IgD-negative memory B cell (primary cell): ENCODE data around the gene HMGCLL1. TPM values are rescaled to one million over a fixed set of nuclear protein-coding genes. Genes with fewer than 3 reads are reported as not detected.

Experiments
- H3K27ac Mint-ChIP-seq, 3 donors: one replicate each; pipeline ENCODE4 v1.8.0; 2020 to 2022; ENCODE audit warnings: mild to moderate bottlenecking in 3 of 3, mixed read lengths in 3 of 3, moderate library complexity in 1 of 3
- H3K27me3 Mint-ChIP-seq: one replicate; pipeline ENCODE4 v1.8.0; 2021; ENCODE audit warnings: mixed read lengths
- H3K36me3 Mint-ChIP-seq: one replicate; pipeline ENCODE4 v1.8.0; 2020; ENCODE audit warnings: mild to moderate bottlenecking, mixed read lengths
- H3K4me1 Mint-ChIP-seq, 3 donors: one replicate each; pipeline ENCODE4 v1.8.0; 2020 to 2022; ENCODE audit warnings: mixed read lengths in 3 of 3, mild to moderate bottlenecking in 1 of 3
- H3K4me3 Mint-ChIP-seq, 4 donors: one replicate each; pipeline ENCODE4 v1.8.0; 2020 to 2022; ENCODE audit warnings: mild to moderate bottlenecking in 4 of 4, mixed read lengths in 4 of 4, moderate library complexity in 3 of 4
- H3K9me3 Mint-ChIP-seq, 3 donors: one replicate each; pipeline ENCODE4 v1.8.0; 2020 to 2021; ENCODE audit warnings: mixed read lengths in 3 of 3, mild to moderate bottlenecking in 1 of 3
- polyA plus RNA-seq: library from polyadenylated mRNA; unstranded; fragments of 300-500 nt; fragmentation: Illumina TruSeq; gene quantifications from one replicate; pipeline ENCODE4 v1.2.3, GENCODE V29; 2021

HMGCLL1 gene
- polyA plus RNA-seq, 1 donor from 2014 or later, result not detected

- H3K27ac Mint-ChIP-seq, result no peak overlapping the region
- H3K36me3 Mint-ChIP-seq, result no peaks in the 10 kb centered on the region
- H3K27me3 Mint-ChIP-seq, result no peaks in the 10 kb centered on the region
- H3K9me3 Mint-ChIP-seq, result peaks cover 0 to 5% (median 2%) of the 10 kb centered on the region in 3 donors
- H3K4me3 Mint-ChIP-seq, result peak overlapping the region in 1 of 4 donors; percentile 52
- H3K4me1 Mint-ChIP-seq, result no peaks in the 10 kb centered on the region
Measured at GRCh38 chr6:55497694-55498093, 81.3 kb downstream of the HMGCLL1 start.

- Mint-ChIP-seq H3K9me3 (peaks cover 0 to 7% (median 2%) of the 10 kb centered on the region in 3 donors), H3K36me3 (no peaks in the 10 kb centered on the region), H3K4me1 (no peaks in the 10 kb centered on the region), H3K27ac (no peak overlapping the region), H3K4me3 (no peak overlapping the region), H3K27me3 (no peaks in the 10 kb centered on the region)
Measured at GRCh38 chr6:55496201-55496600, 82.8 kb downstream of the HMGCLL1 start.

- H3K27ac Mint-ChIP-seq, result no peak overlapping the region
Measured at GRCh38 chr6:55495277-55495676, 83.7 kb downstream of the HMGCLL1 start.

GRCh38 chr6:55494411-55494810 lies 84.6 kb downstream of the HMGCLL1 start:
- no peaks in the 10 kb centered on the region for H3K4me1 Mint-ChIP-seq
- H3K27me3 Mint-ChIP-seq, result no peaks in the 10 kb centered on the region
- peaks cover 0 to 4% (median 3%) of the 10 kb centered on the region in 3 donors for H3K9me3 Mint-ChIP-seq
- no peaks in the 10 kb centered on the region for H3K36me3 Mint-ChIP-seq
- H3K27ac Mint-ChIP-seq, result no peak overlapping the region
- no peak overlapping the region for H3K4me3 Mint-ChIP-seq

More at GRCh38 chr6:55495277-55495676, 83.7 kb downstream of the HMGCLL1 start:
- no peaks in the 10 kb centered on the region for H3K27me3 Mint-ChIP-seq
- H3K4me3 Mint-ChIP-seq, result no peak overlapping the region
- peaks cover 0 to 5% (median 3%) of the 10 kb centered on the region in 3 donors for H3K9me3 Mint-ChIP-seq
- H3K36me3 Mint-ChIP-seq, result no peaks in the 10 kb centered on the region
- H3K4me1 Mint-ChIP-seq, result no peaks in the 10 kb centered on the region

DNA sequence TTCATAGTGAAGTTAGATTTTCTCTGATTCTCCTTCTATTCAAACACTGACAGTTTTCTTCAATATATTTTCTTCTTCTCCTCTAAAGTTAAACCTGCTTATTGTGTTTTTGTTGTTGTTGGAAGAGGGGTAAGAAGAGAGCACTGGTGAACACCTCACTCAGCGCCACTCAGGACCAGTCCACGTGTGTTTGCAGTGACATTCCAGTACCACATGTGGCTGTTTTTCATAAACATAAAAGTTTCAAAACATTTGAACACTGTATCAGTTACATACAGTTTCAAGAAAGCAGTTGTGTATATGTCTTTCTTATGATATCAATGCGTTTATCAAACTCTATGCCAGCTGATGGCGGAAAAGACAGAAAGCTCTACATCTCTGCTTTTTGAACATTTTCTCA lies 86.7 kb downstream of the HMGCLL1 start:
- Mint-ChIP-seq H3K4me1 (no peaks in the 10 kb centered on the region), H3K27ac (no peak overlapping the region), H3K4me3 (no peak overlapping the region), H3K36me3 (no peaks in the 10 kb centered on the region), H3K9me3 (peaks cover 0 to 4% (median 3%) of the 10 kb centered on the region in 3 donors), H3K27me3 (no peaks in the 10 kb centered on the region)

GRCh38 chr6:55490871-55491270 lies 88.1 kb downstream of the HMGCLL1 start:
- no peak overlapping the region for H3K27ac Mint-ChIP-seq
- H3K27me3 Mint-ChIP-seq, result no peaks in the 10 kb centered on the region
- H3K9me3 Mint-ChIP-seq, result peaks cover 0 to 4% (median 3%) of the 10 kb centered on the region in 3 donors
- H3K4me1 Mint-ChIP-seq, result no peaks in the 10 kb centered on the region
- no peaks in the 10 kb centered on the region for H3K36me3 Mint-ChIP-seq
- H3K4me3 Mint-ChIP-seq, result no peak overlapping the region

DNA sequence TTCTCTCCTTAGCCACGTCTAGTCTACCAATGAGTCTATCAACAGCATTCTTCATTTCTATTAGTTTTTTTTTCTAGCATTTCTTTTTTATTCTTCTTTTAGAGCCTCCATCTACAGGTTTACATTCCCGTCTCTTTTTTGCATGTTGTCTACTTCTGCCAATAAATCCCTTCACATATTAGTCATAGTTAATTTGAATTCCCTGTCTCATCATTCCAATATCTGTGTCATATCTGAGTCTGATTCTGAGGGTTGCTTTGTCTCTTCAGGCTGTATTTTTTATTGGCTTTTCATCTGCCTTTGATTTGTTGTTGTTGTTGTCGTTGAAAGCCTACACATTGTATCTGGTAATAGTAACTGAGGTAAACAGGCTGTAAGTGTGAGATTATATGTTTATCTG lies 104.6 kb downstream of the HMGCLL1 start:
- Mint-ChIP-seq H3K4me3 (no peak overlapping the region), H3K4me1 (no peaks in the 10 kb centered on the region), H3K36me3 (no peaks in the 10 kb centered on the region), H3K27me3 (no peaks in the 10 kb centered on the region), H3K27ac (no peak overlapping the region), H3K9me3 (peaks cover 0 to 12% (median 0%) of the 10 kb centered on the region in 3 donors)

DNA sequence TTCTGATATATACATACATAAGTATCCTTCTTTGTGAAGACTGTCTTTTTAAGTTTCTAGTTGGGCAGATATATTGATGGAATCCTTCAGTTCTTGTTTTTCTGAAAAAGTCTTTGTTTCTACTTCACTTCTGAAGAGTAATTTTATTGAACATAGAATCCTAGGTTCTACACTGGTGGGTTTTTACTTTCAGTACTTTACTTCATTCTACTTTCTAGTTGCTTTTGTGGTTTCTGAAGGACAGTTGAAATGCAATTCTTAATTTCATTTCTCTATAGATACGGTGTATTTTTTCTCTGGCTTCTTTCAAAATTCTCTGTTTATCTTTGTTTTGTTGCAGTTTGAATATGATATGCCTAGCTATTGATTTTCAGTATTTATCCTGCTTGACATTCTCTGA lies 105.3 kb downstream of the HMGCLL1 start:
- H3K4me3 Mint-ChIP-seq, result no peak overlapping the region
- no peaks in the 10 kb centered on the region for H3K27me3 Mint-ChIP-seq
- H3K4me1 Mint-ChIP-seq, result no peaks in the 10 kb centered on the region
- peaks cover 0 to 14% (median 0%) of the 10 kb centered on the region in 3 donors for H3K9me3 Mint-ChIP-seq
- no peak overlapping the region for H3K27ac Mint-ChIP-seq
- no peaks in the 10 kb centered on the region for H3K36me3 Mint-ChIP-seq

DNA sequence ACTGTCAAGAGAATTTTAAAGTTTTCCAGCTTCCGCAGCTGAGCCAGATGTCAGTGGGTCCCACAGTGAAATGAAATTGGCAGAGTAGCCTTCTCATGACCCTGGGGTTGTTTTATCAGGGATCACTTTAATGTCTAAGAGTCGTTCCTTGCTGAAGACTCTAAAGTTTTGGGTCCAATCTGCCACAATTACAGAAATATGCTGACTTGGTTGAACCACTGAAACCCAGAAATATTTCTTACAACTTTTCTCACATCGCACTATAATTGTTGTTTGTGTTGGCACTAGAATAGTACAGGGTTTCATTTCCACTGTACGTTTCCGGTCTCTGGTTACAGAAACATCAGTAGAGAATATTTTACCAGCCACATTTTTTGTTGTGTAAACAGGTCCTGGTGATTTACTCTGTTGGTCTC lies 109.0 kb downstream of the HMGCLL1 start:
- Mint-ChIP-seq H3K36me3 (no peaks in the 10 kb centered on the region), H3K4me3 (no peak overlapping the region), H3K4me1 (no peaks in the 10 kb centered on the region), H3K27me3 (no peaks in the 10 kb centered on the region), H3K27ac (no peak overlapping the region), H3K9me3 (peaks cover 0 to 14% (median 4%) of the 10 kb centered on the region in 3 donors)

DNA sequence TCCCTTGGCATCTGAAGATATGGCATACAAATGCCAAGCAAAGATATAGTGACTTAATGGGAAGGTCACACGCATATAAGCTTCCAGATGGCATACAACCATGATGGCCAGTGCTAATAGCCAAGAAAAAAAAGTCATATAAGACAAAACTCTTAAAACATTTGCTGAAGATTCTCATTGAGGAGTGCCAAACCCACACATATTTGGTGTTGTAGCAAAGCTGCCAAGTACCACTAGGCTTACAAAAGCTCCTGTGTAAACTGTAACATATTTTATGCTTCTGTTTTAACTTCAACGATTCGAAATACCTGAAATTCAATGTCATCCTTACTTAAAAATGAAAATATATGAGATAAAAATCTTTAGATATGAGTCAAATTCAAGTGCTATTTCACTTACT lies 123.0 kb downstream of the HMGCLL1 start:
- Mint-ChIP-seq H3K36me3 (no peaks in the 10 kb centered on the region), H3K4me1 (peaks cover 0 to 2% (median 0%) of the 10 kb centered on the region in 3 donors), H3K27ac (no peak overlapping the region), H3K4me3 (no peak overlapping the region), H3K9me3 (peaks cover 0 to 4% (median 2%) of the 10 kb centered on the region in 3 donors), H3K27me3 (no peaks in the 10 kb centered on the region)

DNA sequence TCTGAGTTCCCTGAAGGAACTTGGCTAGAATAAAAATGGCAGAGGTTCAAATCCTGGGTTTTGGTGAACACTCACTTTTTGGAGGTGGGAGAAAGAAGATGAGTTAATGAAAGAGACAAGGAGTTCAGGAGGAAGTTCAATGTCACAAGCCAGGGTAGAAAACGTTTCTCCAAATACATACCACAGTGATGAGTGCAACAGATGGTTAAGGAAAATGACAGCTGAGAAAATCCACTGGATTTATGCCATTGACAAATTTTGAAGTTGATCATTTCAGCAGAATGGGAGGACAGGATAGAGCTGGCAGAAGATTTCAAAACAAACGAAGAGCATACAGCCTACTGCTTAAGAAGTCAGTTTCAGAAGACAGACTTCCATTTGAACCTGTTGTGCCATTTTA lies 129.0 kb downstream of the HMGCLL1 start:
- no peaks in the 10 kb centered on the region for H3K4me1 Mint-ChIP-seq
- H3K27ac Mint-ChIP-seq, result no peak overlapping the region
- H3K27me3 Mint-ChIP-seq, result no peaks in the 10 kb centered on the region
- no peak overlapping the region for H3K4me3 Mint-ChIP-seq
- no peaks in the 10 kb centered on the region for H3K36me3 Mint-ChIP-seq
- peaks cover 0 to 6% (median 1%) of the 10 kb centered on the region in 3 donors for H3K9me3 Mint-ChIP-seq

DNA sequence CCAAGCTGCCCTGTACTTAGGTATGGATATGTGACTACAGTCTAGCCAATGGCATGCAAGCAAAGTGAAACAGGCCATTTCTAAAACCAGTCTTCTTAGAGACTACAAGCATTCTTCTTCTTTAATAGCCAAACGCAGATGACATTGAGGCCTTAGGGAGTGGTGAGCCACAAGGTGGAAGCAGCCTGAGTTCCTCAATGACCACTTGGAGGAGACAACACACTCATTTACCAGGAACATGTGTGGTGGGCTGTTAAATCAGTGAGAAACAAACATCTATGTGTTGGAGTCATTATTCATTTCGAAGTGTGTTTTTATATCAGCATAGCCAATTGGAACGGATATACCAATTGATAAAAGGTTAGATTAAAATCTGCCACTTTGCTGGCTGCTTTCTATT lies 129.8 kb downstream of the HMGCLL1 start:
- no peak overlapping the region for H3K27ac Mint-ChIP-seq
- peaks cover 0 to 6% (median 1%) of the 10 kb centered on the region in 3 donors for H3K9me3 Mint-ChIP-seq
- no peak overlapping the region for H3K4me3 Mint-ChIP-seq
- no peaks in the 10 kb centered on the region for H3K4me1 Mint-ChIP-seq
- H3K27me3 Mint-ChIP-seq, result no peaks in the 10 kb centered on the region
- H3K36me3 Mint-ChIP-seq, result no peaks in the 10 kb centered on the region

DNA sequence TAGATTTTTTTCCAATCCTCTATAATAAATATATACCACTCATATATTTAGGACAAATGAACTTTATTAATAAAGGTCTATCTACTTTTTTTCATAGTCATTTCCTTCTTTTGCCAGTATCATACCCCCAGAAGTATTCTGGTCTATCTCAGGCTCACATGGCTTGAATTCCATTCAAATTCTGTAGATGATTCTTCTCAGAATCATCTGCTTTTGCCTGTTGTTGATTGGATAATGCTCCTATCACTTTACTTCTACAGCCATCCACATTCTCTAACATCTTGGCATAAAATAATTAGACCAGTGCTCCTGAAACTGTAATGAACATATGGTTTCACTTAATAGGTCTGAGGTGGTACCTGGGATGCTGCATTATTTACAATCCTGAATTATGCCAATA lies 130.5 kb downstream of the HMGCLL1 start:
- Mint-ChIP-seq H3K36me3 (no peaks in the 10 kb centered on the region), H3K27me3 (no peaks in the 10 kb centered on the region), H3K27ac (no peak overlapping the region), H3K4me3 (no peak overlapping the region), H3K4me1 (no peaks in the 10 kb centered on the region), H3K9me3 (peaks cover 0 to 6% (median 1%) of the 10 kb centered on the region in 3 donors)

DNA sequence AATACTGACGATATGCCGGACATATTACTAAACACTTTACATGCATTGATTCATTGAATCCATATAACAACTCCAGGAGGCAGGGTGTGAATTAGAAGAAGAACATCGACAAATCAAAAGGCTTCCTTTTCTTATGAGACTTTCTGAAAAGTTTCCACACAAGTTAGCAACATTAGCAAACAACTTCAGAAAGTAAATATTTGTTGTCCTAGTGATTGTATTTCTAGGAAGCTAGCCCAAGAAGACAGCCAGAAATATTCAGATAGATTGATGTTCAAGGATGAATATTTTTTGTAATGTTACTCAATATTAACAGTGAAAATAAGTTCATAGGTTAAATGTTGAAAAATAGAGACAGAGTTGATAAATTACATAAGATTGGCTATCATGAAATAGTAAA lies 131.1 kb downstream of the HMGCLL1 start:
- peaks cover 0 to 6% (median 1%) of the 10 kb centered on the region in 3 donors for H3K9me3 Mint-ChIP-seq
- H3K27ac Mint-ChIP-seq, result no peak overlapping the region
- H3K4me3 Mint-ChIP-seq, result no peak overlapping the region
- no peaks in the 10 kb centered on the region for H3K4me1 Mint-ChIP-seq
- H3K27me3 Mint-ChIP-seq, result no peaks in the 10 kb centered on the region
- no peaks in the 10 kb centered on the region for H3K36me3 Mint-ChIP-seq

DNA sequence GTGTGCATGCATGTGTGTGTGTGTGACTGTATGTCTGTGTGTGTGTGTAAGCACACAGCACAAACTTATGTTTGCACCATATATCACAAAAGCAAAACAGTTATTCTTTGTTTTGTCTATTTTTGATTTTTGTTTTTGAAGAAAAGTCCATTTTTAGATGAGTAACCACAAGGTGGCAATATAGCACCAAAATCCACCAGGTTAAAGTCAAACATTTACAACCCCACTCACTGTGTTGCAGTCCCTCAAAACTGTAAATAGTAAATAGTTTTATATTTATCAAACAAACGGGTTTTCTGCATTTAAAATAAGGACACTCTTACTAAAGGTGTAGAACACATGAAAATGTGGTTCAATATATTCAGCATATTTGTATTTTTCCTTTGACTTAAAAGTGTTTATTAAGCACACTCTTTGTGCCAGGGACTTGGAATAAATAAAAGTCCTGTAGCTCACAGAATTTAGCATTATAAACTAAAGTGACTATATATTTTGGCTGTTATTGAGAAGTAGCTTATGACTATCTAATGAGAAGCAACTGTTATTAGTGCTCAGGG lies 133.3 kb downstream of the HMGCLL1 start:
- H3K27me3 Mint-ChIP-seq, result no peaks in the 10 kb centered on the region
- no peak overlapping the region for H3K4me3 Mint-ChIP-seq
- no peaks in the 10 kb centered on the region for H3K4me1 Mint-ChIP-seq
- H3K9me3 Mint-ChIP-seq, result peaks cover 0 to 2% (median 0%) of the 10 kb centered on the region in 3 donors
- H3K27ac Mint-ChIP-seq, result no peak overlapping the region
- H3K36me3 Mint-ChIP-seq, result no peaks in the 10 kb centered on the region
